Esophagus muscularis mucosa (tissue), 3 donors: ENCODE measurements around the gene CYSRT1.

Experiments used
- CTCF ChIP-seq, 3 experiments: fragments of 200-600 bp in 2 of 3; fragments of 450-650 bp in 1 of 3; sonication (generic) in 2 of 3; IDR thresholded peaks; one replicate each; pipeline ENCODE4 v1.5.1; 2017 to 2019; ENCODE audit warnings: antibody characterized with exemption in 3 of 3, mild to moderate bottlenecking in 2 of 3, moderate library complexity in 1 of 3
- POLR2A ChIP-seq: fragments of 450-650 bp; IDR thresholded peaks from one replicate; pipeline ENCODE4 v1.6.1; 2017; ENCODE audit warnings: antibody characterized with exemption, moderate library complexity, mild to moderate bottlenecking, low read depth
- POLR2AphosphoS5 ChIP-seq, 2 donors: sonication (generic); formaldehyde crosslinking; IDR thresholded peaks; one replicate each; pipeline ENCODE4 v1.6.1; 2017; ENCODE audit warnings: antibody characterized with exemption in 2 of 2

GRCh38 chr9:137175345-137175961 lies 49.5 kb upstream of the CYSRT1 start:
- TF ChIP-seq CTCF (IDR thresholded peaks at IDR 0.05) (no peak), POLR2AphosphoS5 (IDR thresholded peaks at IDR 0.05) (peak in 1 of 2 donors; percentile 11), POLR2A (no peak)
